Fibroblast of gingiva (primary cell): ENCODE data around the gene BMPR1B.
"Not testable (repeated sequence)": the region's sequence is repeated elsewhere in the genome, so short reads cannot be mapped to it uniquely, and the experiment has no call there.

Experiments used
- DNase-seq: peaks from one replicate; pipeline ENCODE4 v3.0.0-alpha.2; 2011; ENCODE audit warnings: low read depth

BMPR1B gene

GRCh38 chr4:94763005-94763404, 5.2 kb downstream of the BMPR1B start:
- DNase-seq: no peak

DNA sequence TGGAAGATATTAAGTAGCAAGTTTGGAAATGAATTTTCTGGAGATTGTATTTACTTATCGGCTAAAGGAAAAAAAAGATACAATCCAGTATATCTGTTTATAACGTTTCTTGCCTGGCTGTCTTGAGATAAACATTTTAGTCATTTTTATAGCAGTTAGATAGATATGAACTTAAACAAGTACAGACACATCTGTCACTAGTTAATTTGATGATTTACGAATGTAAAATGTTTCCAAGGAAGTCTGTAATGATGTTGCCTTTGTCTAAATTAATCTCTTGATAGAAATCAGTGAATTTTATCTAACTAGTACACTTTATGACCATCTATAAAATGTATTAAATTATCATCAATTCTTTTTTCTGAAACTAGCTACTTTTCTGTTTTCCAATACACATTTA, 5.7 kb downstream of the BMPR1B start:
- no peak for DNase-seq

DNA sequence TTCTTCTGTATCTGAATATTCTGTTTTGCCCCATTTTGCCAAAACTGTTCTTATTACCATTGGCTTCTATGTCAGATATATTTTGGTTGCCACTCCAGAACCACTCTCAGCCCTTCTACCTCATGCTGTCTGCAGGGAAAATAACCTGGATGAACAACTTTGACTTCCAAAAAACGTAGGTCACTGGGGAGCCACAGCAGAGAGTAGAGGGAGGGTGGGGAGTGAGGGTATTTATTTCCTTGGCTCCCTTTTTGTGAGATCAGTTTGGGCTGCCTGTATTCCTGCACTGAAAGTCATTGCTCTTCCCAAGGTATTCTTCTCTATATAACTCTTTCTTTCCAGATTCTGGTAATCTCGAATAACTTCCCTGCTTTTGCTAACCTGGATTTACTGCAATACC, 6.3 kb downstream of the BMPR1B start:
- no peak for DNase-seq

- DNase-seq: no peak
These were observed 7.4 kb downstream of the BMPR1B start for GRCh38 chr4:94765174-94765573.

DNA sequence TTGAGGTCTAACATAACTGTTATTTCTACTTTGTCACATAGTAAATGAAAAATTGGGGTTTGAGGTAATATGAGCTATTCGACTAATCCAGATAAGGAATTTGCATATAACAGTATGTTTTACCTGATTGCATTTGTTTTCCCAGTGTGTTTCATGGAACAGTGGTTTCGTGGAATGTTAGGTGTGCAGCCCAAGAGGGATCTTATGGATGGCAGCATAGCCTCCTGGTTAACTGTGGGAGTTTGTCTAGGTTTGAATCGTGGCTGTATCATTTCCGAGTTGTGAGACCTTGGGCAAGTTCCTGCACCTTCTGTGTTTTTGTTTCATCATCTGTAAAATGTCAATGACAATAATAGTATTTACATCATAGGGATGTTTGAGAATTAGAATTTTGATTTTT, 7.9 kb downstream of the BMPR1B start:
- no peak for DNase-seq

GRCh38 chr4:94766856-94767255, 9.1 kb downstream of the BMPR1B start:
- DNase-seq: no peak

DNA sequence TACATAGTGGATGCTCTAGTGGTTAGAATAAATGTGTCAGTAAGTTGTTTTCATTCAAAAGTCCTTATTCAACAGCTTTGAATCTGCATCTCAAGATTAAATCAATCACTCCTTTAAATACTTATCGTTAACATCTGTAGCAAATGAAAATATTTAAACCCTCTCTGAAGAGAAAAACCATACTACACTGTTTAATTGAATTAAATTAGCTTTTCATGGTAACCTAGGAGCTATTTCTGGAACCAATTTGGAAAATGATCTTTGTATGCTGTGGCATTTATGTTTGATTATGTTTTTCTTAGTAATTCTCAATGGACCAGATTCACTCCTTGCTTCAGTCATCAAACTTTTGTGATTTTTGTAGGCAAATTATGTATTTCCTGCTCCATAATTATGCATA, 9.7 kb downstream of the BMPR1B start:
- no peak for DNase-seq

DNA sequence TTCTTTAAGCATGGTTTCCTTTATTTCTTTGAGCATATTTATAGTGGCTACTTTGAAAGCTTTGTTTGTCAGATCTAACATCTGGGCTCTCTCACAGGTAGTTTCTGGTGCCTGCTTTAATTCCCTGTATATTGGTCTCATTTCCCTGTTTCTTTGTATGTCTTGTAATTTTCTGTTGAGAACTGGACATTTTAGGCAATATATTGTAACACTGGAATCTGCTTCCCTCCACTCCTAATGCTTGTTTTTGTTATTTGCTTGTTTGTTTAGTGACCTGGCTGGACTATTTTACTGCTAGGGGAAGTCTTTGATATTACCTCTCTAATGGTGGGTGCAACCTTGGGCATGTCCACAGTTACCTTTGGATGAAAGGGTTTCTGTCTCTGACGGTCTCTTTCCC, 25.0 kb downstream of the BMPR1B start:
- DNase-seq: no peak

DNA sequence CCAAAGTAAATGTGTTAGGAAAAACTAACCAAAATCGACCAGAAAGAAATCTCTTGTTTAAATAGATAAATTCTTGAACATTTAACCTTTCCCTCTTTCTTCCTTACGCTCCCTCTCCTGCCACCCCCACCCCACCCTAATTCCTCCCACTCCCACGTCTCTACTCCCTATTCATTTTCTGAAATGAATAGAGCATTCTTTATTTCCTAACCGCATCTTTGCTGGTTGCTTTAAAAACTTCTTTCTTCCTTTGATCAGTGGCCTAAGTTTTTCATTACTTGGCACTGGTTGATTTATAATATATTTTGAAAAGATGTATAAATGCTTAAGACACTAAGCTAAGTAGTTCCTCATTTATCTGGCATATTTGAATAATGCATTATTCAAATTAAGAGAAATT, 33.9 kb downstream of the BMPR1B start:
- no peak for DNase-seq

DNA sequence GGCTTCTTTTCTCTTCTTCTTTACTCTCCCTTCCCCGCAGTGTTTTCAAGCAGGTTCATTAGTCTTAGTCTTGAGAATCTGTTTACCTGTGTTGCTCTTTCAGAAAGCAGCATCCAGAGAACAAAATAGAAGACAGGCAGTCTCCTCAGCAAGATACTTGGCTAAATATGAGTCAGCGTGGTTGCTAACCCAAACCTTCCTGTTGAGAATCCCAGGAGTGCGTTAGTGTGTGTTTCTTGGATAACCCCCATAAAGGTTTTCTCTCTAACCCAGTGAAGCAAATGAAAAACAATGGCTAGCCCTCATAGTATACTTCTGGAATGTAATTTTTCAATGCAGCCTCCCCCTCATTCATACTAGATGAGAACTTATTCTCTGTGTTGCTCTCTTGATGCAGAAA, 41.1 kb downstream of the BMPR1B start:
- DNase-seq: no peak

GRCh38 chr4:94801016-94801415, 43.3 kb downstream of the BMPR1B start:
- no peak for DNase-seq

DNA sequence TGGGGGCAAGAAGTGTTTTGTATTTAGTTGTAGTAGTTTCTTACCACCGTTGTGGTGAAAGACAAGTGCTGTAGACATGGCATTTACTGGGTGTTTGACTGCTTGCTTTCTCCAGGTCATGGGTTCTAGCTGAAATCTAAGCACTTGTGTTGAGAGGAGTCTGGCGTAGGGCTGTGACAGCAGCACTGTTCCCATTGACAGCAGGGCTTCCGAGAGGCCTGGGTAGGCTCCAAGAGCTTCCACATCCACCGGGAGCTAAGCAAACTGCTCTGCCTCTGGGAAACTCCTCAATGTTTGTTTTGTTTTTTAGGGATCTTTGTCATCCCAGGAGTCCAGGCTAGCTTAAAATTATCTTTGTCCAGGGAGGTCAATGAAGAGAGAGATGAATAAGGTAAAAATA, 44.3 kb downstream of the BMPR1B start:
- DNase-seq: no peak

GRCh38 chr4:94803181-94803580, 45.4 kb downstream of the BMPR1B start:
- DNase-seq: no peak

- DNase-seq: peak; percentile 2
These were observed 46.9 kb downstream of the BMPR1B start for GRCh38 chr4:94804650-94805049.

DNA sequence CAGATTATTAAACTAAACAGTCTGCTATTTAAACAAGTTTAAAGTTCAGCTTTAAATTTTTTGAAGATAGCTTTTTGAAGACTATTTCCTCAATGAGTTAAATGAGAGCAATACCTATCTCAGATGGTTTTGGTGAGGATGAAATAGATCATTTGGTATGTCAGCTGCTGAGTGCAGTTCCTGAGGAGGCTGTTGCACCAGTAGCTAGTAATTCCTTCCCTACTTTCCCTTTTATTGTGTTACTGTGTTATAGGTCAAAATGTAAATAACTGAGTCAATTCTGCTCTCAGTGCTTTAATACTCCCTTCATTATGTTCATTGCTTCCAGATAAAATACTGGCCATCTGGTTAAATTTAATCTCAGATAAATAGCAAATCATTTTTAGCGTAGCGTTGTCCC, 48.6 kb downstream of the BMPR1B start:
- DNase-seq: no peak

- no peak for DNase-seq
These were observed 53.9 kb downstream of the BMPR1B start for GRCh38 chr4:94811643-94812042.

GRCh38 chr4:94813221-94813620, 55.5 kb downstream of the BMPR1B start:
- DNase-seq: no peak

DNA sequence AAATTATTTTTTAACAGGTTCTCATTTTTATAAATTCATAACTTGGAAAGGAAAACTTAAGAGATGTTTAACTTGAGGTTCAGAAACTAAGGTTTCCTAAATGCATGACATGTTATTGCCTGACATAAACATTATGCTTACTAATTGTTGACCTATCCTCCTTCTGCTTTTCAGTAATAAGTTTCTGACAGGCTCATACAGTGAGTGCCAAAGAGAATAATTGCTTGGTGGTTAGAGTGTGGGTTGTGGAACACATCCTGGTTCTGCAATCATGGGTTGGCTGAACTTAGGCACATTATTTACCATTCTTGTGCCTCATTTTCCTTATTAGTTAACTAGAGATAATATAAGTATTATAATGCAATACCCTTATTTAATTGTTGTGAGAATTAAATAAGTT, 56.5 kb downstream of the BMPR1B start:
- no peak for DNase-seq

- no peak for DNase-seq
These were observed 61.8 kb downstream of the BMPR1B start for GRCh38 chr4:94819371-94820168.

GRCh38 chr4:94826206-94826605, 68.5 kb downstream of the BMPR1B start:
- no peak for DNase-seq

DNA sequence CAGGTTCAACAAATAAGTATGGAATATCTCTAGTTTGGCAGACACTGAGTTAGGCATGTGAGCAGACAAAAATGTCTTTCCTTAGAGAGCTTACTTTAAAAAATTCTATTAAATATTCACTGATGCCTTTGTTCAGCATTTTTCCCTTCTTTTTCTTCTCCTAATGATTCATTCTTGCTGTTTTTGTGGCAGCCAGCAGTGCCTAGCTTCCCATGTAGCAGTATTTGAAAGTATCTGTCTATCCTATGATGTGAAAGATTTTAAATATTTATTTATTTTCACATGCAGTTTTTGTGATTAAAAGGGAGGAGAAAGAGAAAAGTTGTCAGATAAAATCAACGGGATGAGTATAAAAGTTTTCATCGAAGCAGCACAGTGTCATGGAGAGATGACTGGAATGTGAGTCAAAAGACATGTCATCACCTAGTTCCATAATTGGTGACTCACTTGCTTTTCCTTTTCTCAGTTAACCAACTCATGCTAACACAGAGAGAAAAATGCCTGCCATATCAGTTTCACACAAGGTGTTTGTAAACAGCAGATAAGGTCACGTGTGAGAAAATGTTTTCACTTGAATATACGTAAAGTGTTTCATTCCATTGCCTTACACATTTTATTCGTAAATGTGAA, 69.8 kb downstream of the BMPR1B start:
- DNase-seq: peak; percentile 9

GRCh38 chr4:94828882-94829281, 71.1 kb downstream of the BMPR1B start:
- no peak for DNase-seq

DNA sequence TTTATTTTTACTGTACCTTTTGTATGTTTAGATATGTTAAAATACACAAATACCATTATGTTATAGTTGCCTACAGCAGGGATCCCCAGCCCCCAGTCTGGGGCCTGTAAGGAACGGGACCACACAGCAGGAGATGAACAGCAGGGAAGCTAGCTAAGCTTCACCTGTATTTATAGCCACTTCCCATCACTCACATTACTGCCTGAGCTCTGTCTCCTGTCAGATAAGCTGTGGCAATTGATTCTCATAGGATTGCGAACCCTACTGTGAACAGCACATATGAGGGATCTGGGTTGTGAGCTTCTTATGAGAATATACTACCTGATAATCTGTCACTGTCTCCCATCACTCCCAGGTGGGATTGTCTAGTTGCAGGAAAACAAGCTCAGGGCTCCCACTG, 73.9 kb downstream of the BMPR1B start:
- no peak for DNase-seq

GRCh38 chr4:94832329-94832728, 74.6 kb downstream of the BMPR1B start:
- DNase-seq: not testable (repeated sequence)
